ENCODE results near the gene KLK13. TPM values are rescaled to one million over a fixed set of nuclear protein-coding genes. Genes with fewer than 3 reads are reported as not detected.

KLK13 gene, protein sequence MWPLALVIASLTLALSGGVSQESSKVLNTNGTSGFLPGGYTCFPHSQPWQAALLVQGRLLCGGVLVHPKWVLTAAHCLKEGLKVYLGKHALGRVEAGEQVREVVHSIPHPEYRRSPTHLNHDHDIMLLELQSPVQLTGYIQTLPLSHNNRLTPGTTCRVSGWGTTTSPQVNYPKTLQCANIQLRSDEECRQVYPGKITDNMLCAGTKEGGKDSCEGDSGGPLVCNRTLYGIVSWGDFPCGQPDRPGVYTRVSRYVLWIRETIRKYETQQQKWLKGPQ
- not detected in 2 replicates for total RNA-seq (2014; rRNA removed; shearing (Covaris generic))

DNA sequence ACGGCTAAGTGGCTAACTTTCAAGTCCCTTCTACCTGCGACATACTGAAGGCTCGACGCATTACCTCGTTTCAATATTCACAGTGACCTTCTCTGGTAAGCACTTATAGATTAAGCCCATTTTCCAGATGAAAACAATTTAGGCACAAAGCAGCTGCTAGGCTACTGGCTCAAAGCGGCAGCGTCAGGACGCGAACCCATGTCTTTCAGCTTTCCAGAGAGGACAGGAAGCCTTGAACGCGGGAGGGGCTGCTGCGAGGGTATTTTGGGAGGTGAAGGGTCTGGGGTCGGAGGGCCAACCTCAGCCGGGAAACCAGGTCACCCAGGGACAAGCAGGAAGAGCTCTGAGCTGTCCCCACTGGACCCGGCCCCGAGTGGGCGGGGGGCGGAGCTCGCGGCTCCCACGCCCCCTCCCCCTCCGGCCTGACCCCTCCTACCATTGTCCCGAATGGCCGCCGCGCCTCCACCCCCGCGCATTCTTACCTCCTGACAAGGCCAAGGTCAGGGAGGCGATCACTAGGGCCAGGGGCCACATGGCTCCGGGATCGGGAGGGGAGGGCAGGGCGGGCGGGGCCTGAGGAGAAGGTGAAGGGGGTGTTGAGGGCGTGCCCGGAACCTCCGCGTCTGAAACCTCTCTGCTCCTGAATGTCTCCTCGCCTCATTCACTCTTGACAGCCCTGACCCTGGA is at the start of gene KLK13:
KLK13 (minus strand) TSS at position 559 of the 687 bp plus-strand sequence; CDS start at position 534, 25 bp downstream.
- Histone ChIP-seq H3K4me3 (no peak within 1 kb of the TSS), H3K9me3 (replicated peaks) (no peaks in the 10 kb centered on the region), H3K4me1 (no peaks in the 10 kb centered on the region), H3K36me3 (no peaks in the 10 kb centered on the region), H3K27ac (no peak within 1 kb of the TSS), H3K27me3 (no peaks in the 10 kb centered on the region; the same call in 1 of the 2 replicates)
- no peak for DNase-seq

- Histone ChIP-seq H3K36me3 (no peaks in the 10 kb centered on the region), H3K9me3 (replicated peaks) (no peaks in the 10 kb centered on the region), H3K4me1 (no peaks in the 10 kb centered on the region), H3K27me3 (peaks cover 16% of the 10 kb centered on the region; the same call in 1 of the 2 replicates), H3K27ac (no peak overlapping the region), H3K4me3 (no peak overlapping the region)
- DNase-seq, result no peak
Measured at GRCh38 chr19:51114087-51114729, 49.3 kb upstream of the KLK13 start.

DNA sequence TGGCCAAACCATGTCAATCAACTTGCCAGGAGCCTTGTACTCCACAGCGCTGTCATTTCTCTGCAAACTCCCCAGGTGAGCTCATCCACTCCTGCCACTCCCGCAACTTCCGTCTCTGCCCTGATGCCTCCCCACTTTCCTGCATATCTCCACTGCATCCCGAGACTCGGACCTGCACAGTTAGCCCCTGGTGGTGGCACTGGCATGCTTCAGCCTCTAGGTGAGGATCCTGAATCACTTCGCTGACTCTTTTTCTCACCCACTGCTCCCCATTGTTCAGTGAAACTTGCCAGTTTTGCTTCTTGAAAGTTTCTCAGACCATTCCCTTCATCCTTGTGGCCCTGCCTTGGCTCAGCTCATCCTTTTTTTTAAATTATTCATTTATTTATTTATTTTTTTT is 46.7 kb upstream of the KLK13 start:
- DNase-seq, result no peak
- peaks cover 16% of the 10 kb centered on the region; the same call in 1 of the 2 replicates for H3K27me3 ChIP-seq
- no peak overlapping the region for H3K4me3 ChIP-seq
- H3K36me3 ChIP-seq, result no peaks in the 10 kb centered on the region
- no peaks in the 10 kb centered on the region for H3K4me1 ChIP-seq
- H3K9me3 ChIP-seq (replicated peaks), result no peaks in the 10 kb centered on the region
- H3K27ac ChIP-seq, result no peak overlapping the region

DNA sequence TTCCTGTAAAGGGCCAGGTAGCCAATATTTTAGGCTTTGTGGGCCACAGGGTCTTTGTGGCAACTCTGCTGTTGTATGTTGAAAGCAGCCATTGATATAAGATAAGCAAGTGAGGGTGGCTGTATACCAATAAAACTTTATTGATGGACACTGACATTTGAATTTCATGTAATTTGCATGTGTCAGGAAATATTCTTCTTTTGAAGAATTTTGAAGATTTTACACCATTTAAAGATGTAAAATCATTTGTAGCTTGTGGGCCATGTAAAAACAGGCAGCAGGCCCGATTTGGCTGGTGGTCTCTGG is 45.7 kb upstream of the KLK13 start:
- Histone ChIP-seq H3K27me3 (peaks cover 11% of the 10 kb centered on the region; the same call in 1 of the 2 replicates), H3K4me1 (no peaks in the 10 kb centered on the region), H3K9me3 (replicated peaks) (no peaks in the 10 kb centered on the region), H3K36me3 (no peaks in the 10 kb centered on the region), H3K4me3 (no peak overlapping the region), H3K27ac (no peak overlapping the region)
- no peak for DNase-seq

- no peak for DNase-seq
Measured at GRCh38 chr19:51108805-51109146, 43.9 kb upstream of the KLK13 start.

DNA sequence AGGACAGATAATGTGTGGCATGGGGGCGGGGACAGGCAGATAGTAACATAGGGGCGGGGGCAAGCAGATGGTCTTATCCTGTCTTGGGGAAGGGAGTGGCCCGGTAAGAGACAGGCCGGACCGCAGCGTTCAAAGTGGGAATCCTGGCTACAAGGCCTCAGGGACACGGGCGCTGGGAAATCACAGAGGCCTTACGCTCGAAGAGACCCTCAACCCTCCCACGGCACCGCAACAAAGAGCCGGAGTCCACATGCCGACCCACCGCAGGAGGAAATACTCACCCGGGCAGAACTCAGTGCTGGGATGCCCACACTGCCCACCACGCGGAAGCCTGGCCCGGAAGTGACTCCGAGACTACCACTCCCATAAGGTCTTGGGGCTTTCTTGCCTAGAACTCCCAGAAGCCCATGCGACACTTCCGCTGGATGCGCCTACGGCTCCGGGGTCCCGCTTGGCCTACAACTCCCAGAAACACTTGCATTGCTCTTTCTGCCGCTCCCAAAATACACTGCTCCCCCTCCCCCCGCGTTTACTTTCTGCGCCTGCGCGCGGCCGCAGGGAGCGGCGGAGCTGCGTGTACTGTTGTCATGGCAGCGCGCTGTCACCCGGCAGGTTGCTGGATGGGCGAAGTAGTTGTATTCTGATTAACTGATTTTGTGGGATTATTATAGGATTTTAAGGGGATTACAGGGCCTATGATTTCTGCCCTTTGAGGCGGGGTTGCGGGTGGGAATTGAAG is 43.3 kb upstream of the KLK13 start, which contains the start of gene CTU1:
CTU1 (minus strand) TSS at position 344 of the 739 bp plus-strand sequence. CDS start 3,840 bp downstream, outside the sequence.
- Histone ChIP-seq H3K9me3 (replicated peaks) (no peaks in the 10 kb centered on the region), H3K4me3 (peak within 1 kb of the TSS; percentile 87), H3K27ac (peak within 1 kb of the TSS; percentile 78), H3K4me1 (no peaks in the 10 kb centered on the region), H3K36me3 (no peaks in the 10 kb centered on the region), H3K27me3 (peaks cover 3% of the 10 kb centered on the region; the same call in 1 of the 2 replicates)
- peak; percentile 98 for DNase-seq

More at GRCh38 chr19:51108805-51109146, 43.9 kb upstream of the KLK13 start:
- Histone ChIP-seq H3K36me3 (no peaks in the 10 kb centered on the region), H3K27me3 (peaks cover 6% of the 10 kb centered on the region; the same call in 1 of the 2 replicates), H3K4me3 (peak overlapping the region; percentile 87), H3K4me1 (no peaks in the 10 kb centered on the region), H3K9me3 (replicated peaks) (no peaks in the 10 kb centered on the region), H3K27ac (no peak overlapping the region)

DNA sequence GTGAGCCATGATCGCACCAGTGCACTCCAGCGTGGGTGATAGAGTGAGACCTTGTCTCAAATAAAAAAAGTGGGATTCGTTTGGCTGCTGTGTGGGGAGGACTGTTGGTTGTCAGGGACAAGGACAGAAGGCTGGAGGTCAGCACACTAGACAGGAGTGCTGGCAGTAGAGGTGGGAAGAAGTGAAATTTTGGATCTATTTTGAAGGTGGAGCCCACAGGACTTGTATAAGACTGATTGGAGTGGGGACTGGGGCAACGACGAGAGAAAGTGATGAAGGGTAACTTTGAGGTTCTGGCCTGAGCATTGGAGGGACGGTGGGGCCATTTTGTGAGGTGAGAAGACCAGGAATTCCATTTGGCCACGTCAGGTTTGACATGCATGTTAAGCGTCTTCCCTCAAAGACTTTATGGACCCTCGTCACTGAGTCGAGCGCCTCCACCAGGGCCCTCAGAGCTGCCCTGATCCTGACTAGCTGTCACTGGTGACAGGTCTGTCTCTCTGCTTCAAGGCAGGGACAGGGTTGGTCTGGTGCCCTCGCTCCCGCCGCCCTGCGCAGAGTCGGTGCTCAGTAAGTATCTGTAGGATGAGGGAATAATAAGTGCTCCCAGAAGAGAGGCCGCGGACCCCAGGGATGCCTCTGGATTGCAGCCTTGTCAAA is 42.6 kb upstream of the KLK13 start:
- no peaks in the 10 kb centered on the region; the same call in 1 of the 2 replicates for H3K27me3 ChIP-seq
- H3K4me3 ChIP-seq, result peak overlapping the region; percentile 87
- no peaks in the 10 kb centered on the region for H3K9me3 ChIP-seq (replicated peaks)
- no peaks in the 10 kb centered on the region for H3K4me1 ChIP-seq
- H3K36me3 ChIP-seq, result 0 out of 2 replicates have a peak, but pooled peaks cover 4% of the 10 kb centered on the region
- peak overlapping the region; percentile 78 for H3K27ac ChIP-seq
- peak; percentile 26 to 35 for DNase-seq

- Histone ChIP-seq H3K4me1 (no peaks in the 10 kb centered on the region), H3K36me3 (peaks cover 11% of the 10 kb centered on the region; the same call in 1 of the 2 replicates), H3K9me3 (replicated peaks) (no peaks in the 10 kb centered on the region), H3K4me3 (no peak overlapping the region), H3K27ac (no peak overlapping the region), H3K27me3 (no peaks in the 10 kb centered on the region)
- DNase-seq, result no peak
Measured at GRCh38 chr19:51103926-51104341, 39.0 kb upstream of the KLK13 start.

DNA sequence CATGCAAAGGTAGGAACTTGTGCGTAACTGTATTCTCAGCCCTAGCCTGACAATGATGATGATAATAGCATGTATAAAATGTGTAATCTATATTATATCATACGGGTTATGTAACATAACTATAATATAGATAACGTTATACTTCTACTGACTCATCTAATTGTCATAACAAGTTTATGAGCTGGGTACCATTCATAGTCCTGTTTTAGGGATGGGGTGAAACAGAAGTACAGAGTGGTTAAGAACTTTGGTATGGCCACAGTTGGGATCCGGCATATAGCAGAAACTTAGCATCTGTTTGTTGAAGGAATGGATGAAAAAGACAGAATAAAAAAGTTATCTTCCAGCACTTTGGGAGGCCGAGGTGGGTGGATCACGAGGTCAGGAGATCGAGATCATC is 38.1 kb upstream of the KLK13 start:
- Histone ChIP-seq H3K4me1 (no peaks in the 10 kb centered on the region), H3K9me3 (replicated peaks) (no peaks in the 10 kb centered on the region), H3K27me3 (no peaks in the 10 kb centered on the region), H3K27ac (no peak overlapping the region), H3K36me3 (peaks cover 11% of the 10 kb centered on the region; the same call in 1 of the 2 replicates), H3K4me3 (no peak overlapping the region)
- DNase-seq, result no peak

DNA sequence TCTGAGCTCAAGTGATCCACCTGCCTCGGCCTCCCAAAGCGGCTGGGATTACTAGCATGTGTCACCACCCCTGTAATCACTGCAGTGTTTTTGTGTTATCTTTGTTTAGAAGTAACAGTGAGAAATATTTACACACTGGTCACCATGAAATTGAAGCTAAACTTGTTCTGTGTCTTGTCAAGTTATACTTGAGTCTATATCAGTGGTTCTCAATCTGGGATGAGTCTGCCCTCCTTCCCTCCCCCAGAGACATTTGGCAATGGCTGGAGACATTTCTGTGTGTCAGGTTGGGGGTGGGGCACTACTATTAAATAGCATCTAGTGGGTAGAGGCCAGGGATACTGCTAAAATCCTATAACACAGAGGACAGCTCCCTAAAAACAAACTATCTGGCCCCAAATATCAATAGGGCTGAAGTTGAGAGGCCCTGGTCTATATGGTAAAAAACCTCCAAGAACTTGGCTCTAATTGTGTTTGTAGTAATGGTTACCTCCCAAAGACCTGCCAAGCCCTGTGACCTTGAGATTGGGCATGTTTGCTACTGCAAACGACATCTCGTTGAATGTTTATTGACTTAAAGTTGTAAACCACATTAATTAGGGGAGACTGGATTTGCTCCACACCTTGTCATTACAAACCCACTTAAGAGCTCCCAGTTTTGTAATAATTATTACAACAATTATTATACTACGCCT is 36.4 kb upstream of the KLK13 start:
- H3K27me3 ChIP-seq, result no peaks in the 10 kb centered on the region
- H3K36me3 ChIP-seq, result peaks cover 11% of the 10 kb centered on the region; the same call in 1 of the 2 replicates
- no peaks in the 10 kb centered on the region for H3K4me1 ChIP-seq
- no peak overlapping the region for H3K4me3 ChIP-seq
- H3K27ac ChIP-seq, result no peak overlapping the region
- no peaks in the 10 kb centered on the region for H3K9me3 ChIP-seq (replicated peaks)
- no peak for DNase-seq

DNA sequence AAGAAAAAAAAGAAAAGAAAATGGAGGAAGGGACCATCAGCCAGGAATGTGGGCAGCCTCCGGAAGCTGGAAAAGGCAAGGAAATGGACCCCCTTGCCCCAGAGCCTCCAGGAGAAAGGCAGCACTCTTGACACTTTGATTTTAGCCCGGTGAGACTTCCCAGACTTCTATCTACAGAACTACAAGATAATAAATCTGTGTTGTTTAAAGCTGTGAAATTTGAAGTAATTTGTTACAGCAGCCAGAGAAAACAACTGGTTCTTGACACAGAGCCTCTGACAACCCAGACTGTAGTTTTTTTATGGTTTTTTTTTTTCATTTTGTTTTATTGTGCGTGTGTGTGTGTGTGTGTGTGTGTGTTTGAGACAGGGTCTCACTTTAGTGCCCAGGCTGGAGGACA is 35.7 kb upstream of the KLK13 start:
- H3K4me3 ChIP-seq, result no peak overlapping the region
- no peaks in the 10 kb centered on the region for H3K9me3 ChIP-seq (replicated peaks)
- no peaks in the 10 kb centered on the region for H3K27me3 ChIP-seq
- no peak for DNase-seq
- H3K4me1 ChIP-seq, result no peaks in the 10 kb centered on the region
- no peak overlapping the region for H3K27ac ChIP-seq
- H3K36me3 ChIP-seq, result peaks cover 11% of the 10 kb centered on the region; the same call in 1 of the 2 replicates

- Histone ChIP-seq H3K9me3 (replicated peaks) (no peaks in the 10 kb centered on the region), H3K27ac (no peak overlapping the region), H3K27me3 (no peaks in the 10 kb centered on the region), H3K4me1 (no peaks in the 10 kb centered on the region), H3K4me3 (no peak overlapping the region), H3K36me3 (peaks cover 11% of the 10 kb centered on the region; the same call in 1 of the 2 replicates)
- no peak for DNase-seq
Measured at GRCh38 chr19:51099047-51099382, 34.1 kb upstream of the KLK13 start.

- Histone ChIP-seq H3K36me3 (peaks cover 11% of the 10 kb centered on the region; the same call in 1 of the 2 replicates), H3K4me3 (no peak overlapping the region), H3K4me1 (no peaks in the 10 kb centered on the region), H3K27me3 (no peaks in the 10 kb centered on the region), H3K9me3 (replicated peaks) (no peaks in the 10 kb centered on the region), H3K27ac (no peak overlapping the region)
- DNase-seq, result no peak
Measured at GRCh38 chr19:51098365-51099046, 33.6 kb upstream of the KLK13 start.
